GM12878 (cell line): ENCODE measurements around the gene ZNF19. TPM values are rescaled to one million over a fixed set of nuclear protein-coding genes. Genes with fewer than 3 reads are reported as not detected.

ENCODE experiments used
- BCLAF1 ChIP-seq: fragments of 450-650 bp; IDR thresholded peaks from 2 replicates; pipeline ENCODE4 v1.6.1; 2017; ENCODE audit warnings: antibody characterized with exemption, mild to moderate bottlenecking, moderate library complexity
- CEBPZ ChIP-seq: fragments of 150-350 bp; IDR thresholded peaks from 2 replicates; pipeline ENCODE4 v1.6.1; 2016; ENCODE audit warnings: low read depth, low read length
- CREB1 ChIP-seq: IDR thresholded peaks from 2 replicates; pipeline ENCODE4 v1.6.1; 2012; ENCODE audit warnings: low read depth, mild to moderate bottlenecking, inconsistent platforms
- EED ChIP-seq: sonication (generic); IDR thresholded peaks from 2 replicates; pipeline ENCODE4 v1.6.1; 2016; ENCODE audit warnings: antibody characterized with exemption, low read depth
- EZH2 ChIP-seq: IDR thresholded peaks from 2 replicates; pipeline ENCODE4 v1.6.1; 2012; ENCODE audit warnings: low read depth, mild to moderate bottlenecking, control low read depth, inconsistent platforms, low read length, borderline replicate concordance; ENCODE audit not compliant: control insufficient read depth
- HDGF ChIP-seq: fragments of 450-650 bp; IDR thresholded peaks from 2 replicates; pipeline ENCODE4 v1.6.1; 2016; ENCODE audit warnings: antibody characterized with exemption
- KDM1A ChIP-seq: fragments of 200-600 bp; sonication (generic); IDR thresholded peaks from 2 replicates; pipeline ENCODE4 v1.6.1; 2016; ENCODE audit warnings: borderline replicate concordance
- MTA2 ChIP-seq: fragments of 450-650 bp; IDR thresholded peaks from 2 replicates; pipeline ENCODE4 v1.6.1; 2016; ENCODE audit warnings: low read depth, mild to moderate bottlenecking, moderate library complexity
- MXI1 ChIP-seq: fragments of 150-350 bp; IDR thresholded peaks from 2 replicates; pipeline ENCODE4 v1.6.1; 2011; ENCODE audit warnings: low read depth, mild to moderate bottlenecking, inconsistent platforms, low read length, improper control_type of control experiment
- PAX5 ChIP-seq: IDR thresholded peaks from 2 replicates; pipeline ENCODE4 v1.6.1; 2011; ENCODE audit warnings: low read depth, low read length, borderline replicate concordance
- PAX8 ChIP-seq: fragments of 450-650 bp; IDR thresholded peaks from 2 replicates; pipeline ENCODE4 v1.6.1; 2017; ENCODE audit warnings: mild to moderate bottlenecking, moderate library complexity
- RUNX3 ChIP-seq: IDR thresholded peaks from 2 replicates; pipeline ENCODE4 v1.6.1; 2012; ENCODE audit warnings: low read length, inconsistent platforms
- SP1 ChIP-seq: IDR thresholded peaks from one replicate; pipeline ENCODE4 v1.6.1; 2011; ENCODE audit warnings: low read depth, low read length
- USF1 ChIP-seq: IDR thresholded peaks from 2 replicates; pipeline ENCODE4 v1.6.1; 2011; ENCODE audit warnings: borderline replicate concordance, low read depth, mild to moderate bottlenecking, moderate library complexity, mixed read lengths, low read length; ENCODE audit not compliant: insufficient read depth; ENCODE audit errors: extremely low read length
- ZBED1 ChIP-seq: IDR thresholded peaks from 2 replicates; pipeline ENCODE4 v1.6.1; 2016; ENCODE audit warnings: borderline replicate concordance
- ZNF687 ChIP-seq: fragments of 450-650 bp; IDR thresholded peaks from 2 replicates; pipeline ENCODE4 v1.6.1; 2017; ENCODE audit warnings: mild to moderate bottlenecking, moderate library complexity
- polyA plus RNA-seq, 11 experiments: library from polyadenylated mRNA; depleted of rRNA in 4 of 11; unstranded in 6 of 11; stranded (reverse) in 5 of 11; fragments of >200 nt; fragmentation: Nextera tagmentation in 4 of 11; fragmentation: Illumina TruSeq in 1 of 11; extraction: Ambion mirVana in 4 of 11; extraction: Trizol in 1 of 11; gene quantifications; 1 replicate in 1 of 11; 2 replicates in 10 of 11; pipeline versions ENCODE4 v1.2.1 to v1.2.3, GENCODE V29; 2011 to 2016; ENCODE audit warnings: inconsistent platforms in 2 of 11, missing spikeins in 2 of 11, low read depth in 1 of 11
- total RNA-seq, 4 experiments: library from RNA; depleted of rRNA in 3 of 4; stranded (reverse); fragments of >200 nt in 3 of 4; fragmentation: Illumina TruSeq in 1 of 4; extraction: Trizol in 1 of 4; gene quantifications; 2 replicates each; pipeline versions ENCODE4 v1.2.1 to v1.2.3, GENCODE V29; 2013 to 2021

Gene ZNF19
- total and polyA plus RNA-seq, 10 of the 15 experiments (the other 5 are each of a cell fraction or from before 2014, with no cell fraction given), result 1.0 to 3.3 (median 2.0) TPM

- TF ChIP-seq BCLAF1 (no peak), PAX5 (peak; percentile 100), CEBPZ (no peak), SP1 (peak; percentile 25), CREB1 (peak; percentile 97), PAX8 (no peak), EED (peak; percentile 26; the same call in 1 of the 2 replicates), ZNF687 (peak; percentile 33; the same call in 1 of the 2 replicates), MTA2 (no peak), KDM1A (no peak), ZBED1 (0 out of 2 replicates have a peak, but pooled peaks have one; percentile 45), HDGF (peak; percentile 65; the same call in 1 of the 2 replicates), USF1 (no peak), MXI1 (peak; percentile 88), RUNX3 (peak; percentile 76), EZH2 (no peak)
Observed at GRCh38 chr16:71461686-71462648, 27.2 kb downstream of the ZNF19 start, which contains the start of gene ZNF23 (continued).
